RPMI7951 (cell line): ENCODE data around the gene MIEN1. TPM values are rescaled to one million over a fixed set of nuclear protein-coding genes. Genes with fewer than 3 reads are reported as not detected.
"Not testable (repeated sequence)": the region's sequence is repeated elsewhere in the genome, so short reads cannot be mapped to it uniquely, and the experiment has no call there.

Source experiments
- DNase-seq: peaks from one replicate; pipeline ENCODE4 v3.0.0-alpha.2; 2012; ENCODE audit warnings: low read depth
- total RNA-seq: library from RNA; depleted of rRNA; stranded (reverse); fragments of >200 nt; shearing (Covaris generic); gene quantifications from 2 replicates; pipeline ENCODE4 v1.2.3, GENCODE V29; 2014

Gene MIEN1
- total RNA-seq, 1 experiment from 2014 or later, result 59.7 TPM

DNA sequence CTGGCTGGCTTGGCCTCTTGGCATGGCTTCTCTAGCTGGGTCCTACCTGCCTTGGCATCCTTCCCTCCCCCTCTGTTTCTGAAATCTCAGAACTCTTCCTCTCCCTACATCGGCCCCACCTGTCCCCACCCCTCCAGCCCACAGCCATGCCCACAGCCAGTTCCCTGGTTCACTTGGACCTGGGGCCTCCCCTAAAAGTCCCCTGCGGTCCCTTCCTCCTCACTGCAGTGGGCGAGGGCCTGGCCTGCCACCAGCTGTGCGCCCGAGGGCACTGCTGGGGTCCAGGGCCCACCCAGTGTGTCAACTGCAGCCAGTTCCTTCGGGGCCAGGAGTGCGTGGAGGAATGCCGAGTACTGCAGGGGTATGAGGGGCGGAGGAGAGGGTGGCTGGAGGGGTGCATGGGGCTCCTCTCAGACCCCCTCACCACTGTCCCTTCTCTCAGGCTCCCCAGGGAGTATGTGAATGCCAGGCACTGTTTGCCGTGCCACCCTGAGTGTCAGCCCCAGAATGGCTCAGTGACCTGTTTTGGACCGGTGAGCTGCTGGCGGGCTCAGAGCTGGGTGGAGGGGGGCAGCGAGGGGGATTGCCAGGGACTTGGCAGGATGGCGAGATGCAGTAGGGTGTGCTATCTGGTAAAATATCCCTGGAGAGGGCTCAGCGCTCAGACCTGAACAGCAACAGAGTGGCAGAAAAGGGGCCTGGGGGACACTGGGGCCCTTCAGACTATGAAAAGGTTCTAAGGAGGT lies 14.1 kb downstream of the MIEN1 start:
- no peak for DNase-seq

DNA sequence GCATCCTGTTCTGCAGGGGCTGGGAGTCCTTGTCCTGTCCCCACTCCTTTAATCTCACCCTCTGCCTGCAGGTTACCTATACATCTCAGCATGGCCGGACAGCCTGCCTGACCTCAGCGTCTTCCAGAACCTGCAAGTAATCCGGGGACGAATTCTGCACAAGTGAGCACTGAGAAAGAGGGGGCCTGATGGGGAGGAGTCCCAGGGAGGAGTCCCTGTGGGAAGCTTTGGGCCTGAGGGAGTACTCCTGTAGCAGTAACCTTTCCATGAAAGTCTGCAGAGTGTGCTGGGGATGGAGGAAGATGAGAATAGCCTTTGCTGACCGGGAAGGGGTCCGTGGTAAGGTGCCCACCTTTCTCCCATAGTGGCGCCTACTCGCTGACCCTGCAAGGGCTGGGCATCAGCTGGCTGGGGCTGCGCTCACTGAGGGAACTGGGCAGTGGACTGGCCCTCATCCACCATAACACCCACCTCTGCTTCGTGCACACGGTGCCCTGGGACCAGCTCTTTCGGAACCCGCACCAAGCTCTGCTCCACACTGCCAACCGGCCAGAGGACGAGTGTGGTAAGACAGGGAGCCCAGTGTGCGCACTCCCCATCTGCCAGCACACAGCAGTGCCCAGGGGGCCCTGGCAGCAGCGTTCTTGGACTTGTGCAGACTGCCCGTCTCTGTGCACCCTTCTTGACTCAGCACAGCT lies 14.8 kb downstream of the MIEN1 start:
- no peak for DNase-seq

DNA sequence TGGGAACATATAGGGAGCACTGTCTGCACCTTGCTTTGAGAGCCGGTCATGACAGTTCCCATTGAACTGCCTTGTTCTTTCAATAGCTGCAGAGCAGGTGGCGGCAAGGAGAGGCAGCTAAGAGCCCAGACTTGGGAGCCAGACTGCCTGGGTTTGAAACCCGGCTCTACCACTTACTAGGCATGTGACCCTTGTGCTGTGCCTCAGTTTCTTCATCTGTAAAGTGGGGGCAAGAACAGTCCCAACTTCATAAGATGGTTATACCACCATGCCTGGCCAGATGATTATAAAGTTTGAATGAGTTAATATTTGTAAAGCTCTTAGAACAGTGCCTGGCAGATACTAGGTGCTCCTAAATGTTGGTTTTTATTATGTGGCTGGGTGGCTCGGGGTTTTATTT lies 16.1 kb downstream of the MIEN1 start:
- DNase-seq, result no peak

DNA sequence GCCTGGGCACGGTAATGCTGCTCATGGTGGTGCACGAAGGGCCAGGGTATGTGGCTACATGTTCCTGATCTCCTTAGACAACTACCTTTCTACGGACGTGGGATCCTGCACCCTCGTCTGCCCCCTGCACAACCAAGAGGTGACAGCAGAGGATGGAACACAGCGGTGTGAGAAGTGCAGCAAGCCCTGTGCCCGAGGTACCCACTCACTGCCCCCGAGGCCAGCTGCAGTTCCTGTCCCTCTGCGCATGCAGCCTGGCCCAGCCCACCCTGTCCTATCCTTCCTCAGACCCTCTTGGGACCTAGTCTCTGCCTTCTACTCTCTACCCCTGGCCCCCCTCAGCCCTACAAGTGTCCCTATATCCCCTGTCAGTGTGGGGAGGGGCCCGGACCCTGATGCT lies 18.5 kb downstream of the MIEN1 start:
- DNase-seq, result no peak

DNA sequence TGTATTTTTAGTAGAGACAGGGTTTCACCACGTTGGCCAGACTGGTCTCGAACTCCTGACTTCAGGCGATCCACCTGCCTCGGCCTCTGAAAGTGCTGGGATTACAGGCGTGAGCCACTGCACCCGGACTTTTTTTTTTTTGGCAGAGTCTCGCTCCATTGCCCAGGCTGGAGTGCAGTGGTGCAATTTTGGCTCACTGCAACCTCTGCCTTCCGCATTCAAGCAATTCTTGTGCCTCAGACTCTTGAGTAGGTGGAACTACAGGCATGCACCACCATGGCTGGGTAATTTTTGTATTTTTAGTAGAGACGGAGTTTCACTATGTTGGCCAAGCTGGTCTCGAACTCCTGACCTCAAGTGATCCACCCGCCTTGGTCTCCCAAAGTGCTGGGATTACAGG lies 19.3 kb downstream of the MIEN1 start:
- DNase-seq, result not testable (repeated sequence)

GRCh38 chr17:39709998-39710964 lies 20.1 kb downstream of the MIEN1 start:
- DNase-seq, result no peak

- no peak for DNase-seq
Measured at GRCh38 chr17:39709319-39709997, 20.9 kb downstream of the MIEN1 start.

DNA sequence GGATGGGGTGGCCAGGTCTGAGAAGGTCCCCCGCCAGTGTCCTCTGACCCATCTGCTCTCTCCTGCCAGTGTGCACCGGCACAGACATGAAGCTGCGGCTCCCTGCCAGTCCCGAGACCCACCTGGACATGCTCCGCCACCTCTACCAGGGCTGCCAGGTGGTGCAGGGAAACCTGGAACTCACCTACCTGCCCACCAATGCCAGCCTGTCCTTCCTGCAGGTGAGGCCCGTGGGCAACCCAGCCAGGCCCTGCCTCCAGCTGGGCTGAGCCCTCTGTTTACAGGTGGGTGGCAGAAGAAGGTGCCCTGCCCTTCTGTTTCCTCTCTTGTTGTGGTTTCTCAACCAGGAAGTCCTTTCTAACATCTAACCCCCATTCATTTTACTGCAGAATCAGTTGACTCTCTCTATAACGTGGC lies 23.4 kb downstream of the MIEN1 start:
- no peak for DNase-seq

DNA sequence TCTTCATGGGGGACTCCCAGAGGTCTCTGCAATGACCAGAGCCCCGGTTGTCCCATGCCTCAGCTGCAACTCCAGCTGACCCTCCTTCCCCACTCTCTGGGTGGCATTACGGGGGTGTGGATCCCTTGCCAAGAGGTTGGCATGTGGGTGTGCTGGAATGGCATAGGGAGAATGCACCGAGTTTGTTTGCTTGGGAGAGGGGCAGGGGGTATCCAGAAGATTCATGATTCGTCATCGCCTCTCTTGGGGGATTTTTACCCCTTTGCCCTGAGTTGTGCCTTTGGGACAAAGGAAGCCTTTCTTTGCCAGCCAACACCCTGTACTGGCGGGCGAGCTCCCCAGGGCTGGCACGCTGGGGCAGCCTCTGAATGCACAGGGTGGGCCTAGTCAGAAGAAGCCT lies 23.9 kb downstream of the MIEN1 start:
- DNase-seq, result no peak

GRCh38 chr17:39705786-39706348 lies 24.5 kb downstream of the MIEN1 start:
- no peak for DNase-seq

GRCh38 chr17:39704821-39705551 lies 25.3 kb downstream of the MIEN1 start:
- no peak for DNase-seq

DNA sequence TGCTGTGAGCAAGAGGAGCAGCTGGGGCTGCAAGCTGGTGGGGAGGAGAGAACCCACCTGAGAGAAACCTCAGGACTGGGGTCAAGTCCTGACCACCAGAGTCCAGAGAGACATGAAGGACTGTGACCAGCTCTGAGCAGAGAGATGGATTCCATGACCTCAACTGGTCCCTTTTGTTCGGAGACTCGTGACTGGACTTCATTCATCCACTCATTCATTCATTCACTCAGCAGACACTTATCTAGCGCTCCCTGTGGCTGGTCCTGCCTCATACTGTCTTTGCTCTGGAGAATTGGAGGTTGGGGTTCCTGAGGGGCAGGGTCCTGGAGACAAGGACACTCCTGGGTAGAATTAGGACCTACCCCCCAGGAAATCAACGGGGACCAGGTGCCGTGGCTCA lies 26.4 kb downstream of the MIEN1 start:
- DNase-seq, result no peak

DNA sequence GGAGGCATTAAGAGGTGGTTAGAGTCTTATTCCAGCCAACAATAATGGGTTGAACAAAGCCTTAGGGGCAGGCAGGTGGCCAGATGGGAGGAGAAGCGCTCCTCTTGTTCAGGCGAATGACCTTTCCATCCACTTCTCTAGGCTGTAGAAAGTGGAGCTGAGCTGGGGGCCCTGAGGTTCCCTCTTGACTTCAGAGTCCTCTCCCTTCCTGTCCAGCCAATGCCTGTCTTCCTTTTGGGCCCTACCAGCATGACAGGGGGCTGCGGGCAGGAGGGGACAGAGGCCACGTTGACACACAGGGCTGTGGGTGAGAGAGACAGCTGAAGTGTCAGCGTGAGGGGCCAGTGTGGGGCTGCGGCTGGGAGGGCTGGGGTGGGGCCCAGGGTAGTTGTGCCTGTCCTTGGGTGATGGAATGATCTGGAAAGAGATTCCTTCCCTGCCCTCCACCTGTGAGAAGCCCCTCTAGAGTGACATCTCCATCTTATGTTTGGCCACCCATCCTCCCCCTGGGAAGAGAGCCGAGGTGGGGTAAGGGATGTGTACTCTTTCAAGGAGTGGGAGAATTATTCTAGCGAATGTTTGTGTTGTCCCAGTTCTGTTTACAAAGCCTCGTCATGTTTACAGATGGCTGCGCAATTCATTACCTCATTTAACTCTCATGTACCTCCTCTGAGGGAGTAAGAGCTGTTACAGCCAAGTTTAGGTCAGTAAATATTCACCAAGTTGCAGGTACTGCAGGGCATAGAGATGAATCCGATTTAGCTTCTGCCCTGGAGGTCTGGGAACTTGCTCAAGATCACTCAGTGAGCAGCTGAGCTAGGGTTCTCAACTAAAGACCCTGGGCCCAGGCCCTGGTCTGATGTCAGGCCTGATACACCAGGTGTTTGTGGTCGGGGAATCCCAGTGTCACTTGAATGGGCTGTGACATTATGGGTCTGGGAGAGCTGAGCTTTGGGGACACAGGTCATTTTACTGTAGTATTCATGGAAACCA lies 27.1 kb downstream of the MIEN1 start:
- DNase-seq, result no peak

DNA sequence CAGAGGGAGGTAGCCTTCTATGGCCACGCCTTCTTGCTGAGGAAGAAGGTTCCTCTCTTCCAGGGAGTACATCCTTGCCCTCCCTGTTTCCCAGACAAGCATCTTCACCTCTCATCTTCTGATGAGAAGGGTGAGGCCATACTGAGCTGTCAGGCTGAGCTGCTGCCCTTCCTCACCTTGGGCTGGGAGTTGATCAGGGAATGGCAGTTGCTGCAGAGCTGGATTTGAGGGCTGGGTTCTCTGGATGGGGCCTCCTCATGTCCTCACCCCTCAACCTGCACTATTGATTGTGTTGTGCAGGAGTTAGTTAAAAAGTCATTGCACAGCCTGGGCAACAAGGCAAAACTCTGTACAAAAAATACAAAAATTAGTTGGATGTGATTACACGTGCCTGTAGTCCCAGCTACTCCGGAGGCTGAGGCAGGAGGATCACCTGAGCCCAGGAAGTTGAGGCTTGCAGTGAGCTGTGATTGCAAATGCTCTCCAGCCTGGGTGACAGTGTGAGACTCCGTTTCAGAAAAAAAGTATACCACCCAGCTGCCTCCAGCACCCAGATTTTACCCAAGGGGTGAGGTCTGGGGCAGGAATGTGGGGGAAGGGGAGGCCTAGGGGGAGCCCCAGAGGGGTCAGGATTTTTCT lies 28.4 kb downstream of the MIEN1 start:
- DNase-seq, result no peak

DNA sequence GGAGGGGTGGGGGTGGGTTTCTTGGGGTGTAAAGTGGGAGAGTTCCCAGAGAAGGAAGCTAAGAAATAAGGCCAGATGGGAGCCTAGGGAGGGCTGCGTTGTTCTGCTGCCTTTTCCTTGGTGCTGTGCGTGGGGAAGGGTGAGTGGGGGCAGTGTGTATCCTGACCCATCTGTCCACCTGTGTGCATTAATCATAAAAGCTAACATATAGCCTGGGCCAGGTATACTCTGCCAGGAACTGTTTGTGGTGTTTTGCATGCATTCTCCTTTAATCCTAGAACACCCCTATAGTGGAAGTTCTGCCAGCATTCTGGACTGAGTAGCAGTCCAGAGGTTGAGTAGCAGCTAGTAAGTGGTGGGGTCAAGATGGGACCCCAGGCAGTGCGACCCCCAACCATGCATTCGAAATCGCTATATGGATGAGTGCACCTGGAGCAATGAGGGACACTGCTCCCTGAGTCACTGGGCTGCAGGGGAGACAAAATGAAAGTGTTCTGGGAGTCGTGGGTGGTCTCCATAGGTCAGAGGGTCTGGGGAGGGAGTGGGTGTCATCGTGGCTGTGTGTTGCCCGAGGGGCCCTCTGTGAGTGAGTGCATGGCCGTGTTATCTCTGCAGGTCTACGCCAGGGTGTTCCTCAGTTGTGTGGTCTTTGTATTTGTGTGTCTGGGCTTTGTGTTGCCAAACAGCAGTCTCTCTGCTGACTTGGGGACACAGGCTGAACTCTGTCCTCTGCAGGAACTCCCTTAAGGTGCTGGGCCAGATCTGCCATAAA lies 29.1 kb downstream of the MIEN1 start:
- DNase-seq, result no peak

GRCh38 chr17:39700148-39700987 lies 30.0 kb downstream of the MIEN1 start:
- DNase-seq, result no peak

- peak; percentile 72 for DNase-seq
Measured at GRCh38 chr17:39699818-39700147, 30.5 kb downstream of the MIEN1 start, which contains the start of gene ERBB2. Gene ERBB2, plus strand, starts transcription at chr17:39700064. Its CDS starts 175 bp downstream, at chr17:39700239.
